ENCODE results near the gene MICAL1.

The MICAL1 gene

GRCh38 chr6:109436041-109436440 is 19.5 kb downstream of the MICAL1 start:
- TF ChIP-seq CTCF (IDR thresholded peaks at IDR 0.05; ENCODE audit: low read depth, low read length) (no peak), POLR2A (IDR thresholded peaks at IDR 0.05; ENCODE audit: extremely low read depth, insufficient read length) (no peak), MAX (IDR thresholded peaks at IDR 0.05; ENCODE audit: low read depth, low read length) (no peak), MYC (IDR thresholded peaks at IDR 0.05; ENCODE audit: low read depth, low read length) (no peak)
- DNase-seq (ENCODE audit: low read depth): no peak
- no peak overlapping the region for H3K4me3 ChIP-seq (ENCODE audit: low read depth, low read length)

GRCh38 chr6:109434456-109434855 is 21.1 kb downstream of the MICAL1 start:
- H3K4me3 ChIP-seq (ENCODE audit: low read depth, low read length): no peak overlapping the region
- DNase-seq (ENCODE audit: low read depth): no peak
- TF ChIP-seq CTCF (IDR thresholded peaks at IDR 0.05; ENCODE audit: low read depth, low read length) (no peak), MYC (IDR thresholded peaks at IDR 0.05; ENCODE audit: low read depth, low read length) (no peak), POLR2A (IDR thresholded peaks at IDR 0.05; ENCODE audit: extremely low read depth, insufficient read length) (no peak), MAX (IDR thresholded peaks at IDR 0.05; ENCODE audit: low read depth, low read length) (no peak)

DNA sequence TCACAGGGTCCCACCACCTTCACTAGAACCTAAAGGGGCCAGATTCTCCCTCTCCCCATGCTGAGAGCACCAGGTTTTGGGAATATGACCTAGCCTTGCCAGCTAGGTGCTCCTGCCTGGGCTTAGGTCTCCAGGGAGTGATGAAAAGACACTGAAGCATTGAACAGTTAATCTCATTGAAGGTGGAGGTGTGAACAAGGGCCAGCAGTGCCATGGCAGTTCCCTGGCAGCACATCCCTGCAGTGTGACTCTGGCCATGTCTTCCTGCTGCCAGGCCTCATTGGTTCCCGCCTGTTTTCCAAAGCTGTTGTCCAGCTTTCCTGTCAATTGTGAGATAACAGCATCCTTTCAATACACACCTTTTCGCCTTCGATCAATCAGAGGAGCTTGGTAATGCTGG is 26.1 kb downstream of the MICAL1 start:
- H3K4me3 ChIP-seq (ENCODE audit: low read depth, low read length): no peak overlapping the region
- TF ChIP-seq MYC (IDR thresholded peaks at IDR 0.05; ENCODE audit: low read depth, low read length) (no peak), MAX (IDR thresholded peaks at IDR 0.05; ENCODE audit: low read depth, low read length) (no peak), POLR2A (IDR thresholded peaks at IDR 0.05; ENCODE audit: extremely low read depth, insufficient read length) (no peak), CTCF (IDR thresholded peaks at IDR 0.05; ENCODE audit: low read depth, low read length) (no peak)
- no peak for DNase-seq (ENCODE audit: low read depth)

- DNase-seq (ENCODE audit: low read depth): no peak
- TF ChIP-seq POLR2A (IDR thresholded peaks at IDR 0.05; ENCODE audit: extremely low read depth, insufficient read length) (no peak), CTCF (IDR thresholded peaks at IDR 0.05; ENCODE audit: low read depth, low read length) (no peak), MAX (IDR thresholded peaks at IDR 0.05; ENCODE audit: low read depth, low read length) (no peak), MYC (IDR thresholded peaks at IDR 0.05; ENCODE audit: low read depth, low read length) (no peak)
- H3K4me3 ChIP-seq (ENCODE audit: low read depth, low read length): no peak overlapping the region
Observed at GRCh38 chr6:109428889-109429477, 26.6 kb downstream of the MICAL1 start.

DNA sequence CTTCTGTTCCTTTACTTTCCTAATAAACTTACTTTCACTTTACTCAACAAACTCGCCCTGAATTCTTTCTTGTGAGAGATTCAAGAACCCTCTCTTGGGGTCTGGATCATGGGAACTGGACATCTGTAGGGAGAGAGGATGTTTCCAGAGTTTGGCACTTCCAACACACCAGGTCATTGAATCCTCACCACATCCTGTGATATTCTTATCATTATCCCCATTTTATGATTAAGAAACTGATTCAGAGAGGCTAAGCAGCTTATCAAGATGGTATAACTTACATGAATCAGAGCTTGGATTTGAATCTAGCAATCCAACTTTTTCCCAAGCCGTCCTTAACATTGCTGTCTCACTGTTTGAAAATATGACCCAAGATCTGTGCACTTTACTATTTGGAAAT is 30.6 kb downstream of the MICAL1 start:
- TF ChIP-seq POLR2A (IDR thresholded peaks at IDR 0.05; ENCODE audit: extremely low read depth, insufficient read length): no peak
- no peak for TF ChIP-seq CTCF (IDR thresholded peaks at IDR 0.05; ENCODE audit: low read depth, low read length)
- no peak for DNase-seq (ENCODE audit: low read depth)
- no peak overlapping the region for H3K4me3 ChIP-seq (ENCODE audit: low read depth, low read length)

- TF ChIP-seq MYC (IDR thresholded peaks at IDR 0.05; ENCODE audit: low read depth, low read length): no peak
- DNase-seq (ENCODE audit: low read depth): no peak
Observed at GRCh38 chr6:109421184-109421583, 34.4 kb downstream of the MICAL1 start.

More at GRCh38 chr6:109421184-109421583, 34.4 kb downstream of the MICAL1 start:
- H3K4me3 ChIP-seq (ENCODE audit: low read depth, low read length): no peak overlapping the region
